Measurements from ENCODE around the gene MORC3. TPM values are rescaled to one million over a fixed set of nuclear protein-coding genes. Genes with fewer than 3 reads are reported as not detected.

Gene MORC3
- total RNA-seq, 1 donor, result 56.1 TPM

GRCh38 chr21:36422279-36423098, 102.5 kb downstream of the MORC3 start:
- TF ChIP-seq CTCF (IDR thresholded peaks at IDR 0.05; ENCODE audit: insufficient read depth, low read depth, low read length), result peak; percentile 80
- no peak overlapping the region for H3K4me3 ChIP-seq (ENCODE audit: low read depth, low read length)
- DNase-seq (ENCODE audit: low read depth), result peak; percentile 74

GRCh38 chr21:36423771-36424433, 103.9 kb downstream of the MORC3 start:
- no peak for TF ChIP-seq CTCF (IDR thresholded peaks at IDR 0.05; ENCODE audit: insufficient read depth, low read depth, low read length)
- H3K4me3 ChIP-seq (ENCODE audit: low read depth, low read length), result no peak overlapping the region
- DNase-seq (ENCODE audit: low read depth), result no peak

GRCh38 chr21:36424592-36424991, 104.6 kb downstream of the MORC3 start:
- H3K4me3 ChIP-seq (ENCODE audit: low read depth, low read length), result no peak overlapping the region
- DNase-seq (ENCODE audit: low read depth), result no peak
- TF ChIP-seq CTCF (IDR thresholded peaks at IDR 0.05; ENCODE audit: insufficient read depth, low read depth, low read length), result no peak

GRCh38 chr21:36425286-36425685, 105.3 kb downstream of the MORC3 start:
- no peak for TF ChIP-seq CTCF (IDR thresholded peaks at IDR 0.05; ENCODE audit: insufficient read depth, low read depth, low read length)
- DNase-seq (ENCODE audit: low read depth), result no peak
- no peak overlapping the region for H3K4me3 ChIP-seq (ENCODE audit: low read depth, low read length)

Small RNA genes within 50 kb of the gene (small RNA-seq; reads per million reads assigned to genes)
- gene ATP5MFP1, result not detected

Other genes with a start within 250 kb of the MORC3 start
- gene CBR3, start 185.1 kb upstream of the MORC3 start, total RNA-seq, result 12.1 and 13.2 TPM in 2 replicates
- gene DOP1B, start 163.4 kb upstream of the MORC3 start, total RNA-seq, result 10.6 and 11.7 TPM in 2 replicates
- gene CHAF1B, start 65.2 kb downstream of the MORC3 start, total RNA-seq, result 3.5 and 3.9 TPM in 2 replicates
- gene CLDN14, start 159.9 kb downstream of the MORC3 start, total RNA-seq, result under 0.01 TPM in 1 of 2 replicates, not detected in the other

Data from fibroblast of villous mesenchyme (primary cell).